GM19324 (cell line): Measurements from ENCODE around the gene CEP20.
"Not testable (repeated sequence)": the region's sequence is repeated elsewhere in the genome, so short reads cannot be mapped to it uniquely, and the experiment has no call there.

ENCODE experiments used
- ATAC-seq: cut with Tn5 transposase; IDR thresholded peaks from one replicate; pipeline ENCODE4 v1.9.1; 2021; ENCODE audit warnings: mild to moderate bottlenecking, moderate library complexity; ENCODE audit not compliant: unreplicated experiment, low FRiP score

CEP20 gene

GRCh38 chr16:15864939-15865338 is 23.5 kb downstream of the CEP20 start:
- ATAC-seq = no peak

GRCh38 chr16:15861996-15862395 is 26.4 kb downstream of the CEP20 start:
- ATAC-seq = no peak

- ATAC-seq = no peak
Observed at GRCh38 chr16:15858921-15859668, 29.3 kb downstream of the CEP20 start.

- ATAC-seq = no peak
Observed at GRCh38 chr16:15857724-15858560, 30.5 kb downstream of the CEP20 start.

- no peak for ATAC-seq
Observed at GRCh38 chr16:15856901-15857698, 31.3 kb downstream of the CEP20 start, which contains the start of gene MYH11. TSS of gene MYH11 (minus strand) at chr16:15857028. CDS start at chr16:15838252, 18,776 bp downstream.

GRCh38 chr16:15856182-15856581 is 32.2 kb downstream of the CEP20 start:
- no peak for ATAC-seq

GRCh38 chr16:15855704-15856003 is 32.7 kb downstream of the CEP20 start:
- peak; percentile 71 for ATAC-seq

GRCh38 chr16:15854906-15855703 is 33.3 kb downstream of the CEP20 start:
- no peak for ATAC-seq

GRCh38 chr16:15854061-15854460 is 34.3 kb downstream of the CEP20 start:
- no peak for ATAC-seq

GRCh38 chr16:15853021-15853420 is 35.4 kb downstream of the CEP20 start:
- no peak for ATAC-seq

- ATAC-seq = not testable (repeated sequence)
Observed at GRCh38 chr16:15850555-15850954, 37.8 kb downstream of the CEP20 start.

- no peak for ATAC-seq
Observed at GRCh38 chr16:15849209-15849981, 39.0 kb downstream of the CEP20 start.

- ATAC-seq = no peak
Observed at GRCh38 chr16:15847611-15848175, 40.7 kb downstream of the CEP20 start.

GRCh38 chr16:15846510-15846909 is 41.9 kb downstream of the CEP20 start:
- ATAC-seq = no peak

- ATAC-seq = no peak
Observed at GRCh38 chr16:15843635-15844279, 44.6 kb downstream of the CEP20 start.

- not testable (repeated sequence) for ATAC-seq
Observed at GRCh38 chr16:15839204-15839603, 49.2 kb downstream of the CEP20 start.

- ATAC-seq = no peak
Observed at GRCh38 chr16:15837761-15838160, 50.6 kb downstream of the CEP20 start.

GRCh38 chr16:15836965-15837611 is 51.3 kb downstream of the CEP20 start:
- ATAC-seq = no peak
